Hindlimb muscle (tissue), 1 donor: ENCODE results near the gene CD37. TPM values are rescaled to one million over a fixed set of nuclear protein-coding genes. Genes with fewer than 3 reads are reported as not detected.
A peak's percentile ranks its signal among the peaks of the same experiment; 100 is the strongest.

ENCODE experiments used
- DNase-seq: peaks from one replicate; pipeline ENCODE4 v3.0.0-alpha.2; 2013
- polyA plus RNA-seq: library from polyadenylated mRNA; unstranded; fragments of 120-200 nt; gene quantifications from one replicate; pipeline ENCODE4 v1.2.1, GENCODE V29; 2013; ENCODE audit not compliant: insufficient read length

Gene CD37
- polyA plus RNA-seq, 1 donor: 18.5 TPM

GRCh38 chr19:49382639-49383038 lies 47.4 kb downstream of the CD37 start:
- no peak for DNase-seq

DNA sequence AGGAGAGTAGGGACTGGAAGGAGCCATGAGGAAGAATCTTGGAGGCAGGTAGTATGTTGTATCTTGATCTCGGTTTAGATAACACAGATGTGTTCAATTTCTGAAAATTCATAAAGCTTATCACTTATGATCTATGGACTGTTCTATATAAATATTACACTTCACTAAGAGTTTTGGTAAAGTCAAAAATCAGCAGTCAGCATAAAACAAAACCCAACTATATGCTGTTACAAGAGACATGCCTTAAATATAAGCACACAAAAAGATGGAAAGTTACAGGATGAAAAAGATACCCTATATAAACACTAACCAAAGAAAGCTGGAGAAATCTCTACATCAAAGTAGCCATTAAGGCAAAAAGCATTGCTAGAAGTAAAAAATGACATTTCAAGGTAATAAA lies 48.4 kb downstream of the CD37 start:
- DNase-seq: no peak

DNA sequence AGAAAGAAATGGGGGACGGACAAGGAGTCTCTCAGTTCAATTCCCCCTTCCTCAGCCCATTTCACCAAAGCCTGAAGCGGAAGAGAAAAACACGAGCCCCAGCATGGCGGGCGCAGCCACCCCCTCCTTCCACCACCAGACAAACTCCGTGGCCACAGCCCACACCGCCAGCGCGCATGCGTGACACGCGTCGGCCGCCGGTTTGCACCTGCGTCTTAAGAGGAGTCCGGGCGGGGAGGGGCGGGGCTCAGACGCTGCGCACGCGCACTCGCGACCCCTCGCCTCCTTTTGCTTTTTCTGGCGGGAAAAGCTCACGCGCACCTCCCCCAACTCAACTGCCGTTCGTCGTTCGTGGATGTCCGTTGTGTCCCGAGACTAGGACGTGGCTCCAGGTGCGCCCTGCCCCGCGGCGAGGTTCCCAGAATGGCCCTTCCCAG lies 52.7 kb downstream of the CD37 start, which contains the start of gene KASH5:
TSS of gene KASH5 (plus strand) at position 314 of the 437 bp plus-strand sequence. CDS start 2,635 bp downstream, outside the sequence.
- peak; percentile 70 for DNase-seq

DNA sequence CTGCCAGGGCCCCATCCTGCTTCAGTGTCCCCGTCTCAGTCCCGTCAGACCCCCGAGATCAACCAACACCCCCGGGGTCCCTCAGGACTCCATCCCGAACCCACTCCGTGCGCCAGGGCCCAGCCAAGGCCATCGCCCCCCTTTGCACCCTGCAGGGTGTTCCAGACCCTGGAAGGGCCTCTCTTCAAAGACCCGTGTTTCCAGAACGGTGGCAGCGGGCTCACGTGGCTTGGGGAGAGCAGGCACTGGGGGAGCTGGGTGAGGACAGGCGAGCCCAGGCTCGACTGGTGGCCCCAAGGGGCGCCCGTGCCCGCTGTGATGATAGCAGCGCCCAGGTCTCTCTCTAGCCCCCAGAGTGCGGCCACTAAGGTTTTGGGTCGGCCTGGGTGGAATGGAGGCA lies 54.2 kb downstream of the CD37 start:
- DNase-seq: no peak

Other genes starting within 250 kb of the CD37 start
- 259 TPM for gene SNRNP70, start 250.0 kb upstream of the CD37 start, polyA plus RNA-seq
- gene LIN7B, start 221.0 kb upstream of the CD37 start, polyA plus RNA-seq: 13.4 TPM
- 0.54 TPM for gene C19orf73, start 216.3 kb upstream of the CD37 start, polyA plus RNA-seq
- 10.0 TPM for gene PPFIA3, start 215.9 kb upstream of the CD37 start, polyA plus RNA-seq
- 187 TPM for gene HRC, start 180.0 kb upstream of the CD37 start, polyA plus RNA-seq
- gene TRPM4, start 177.6 kb upstream of the CD37 start, polyA plus RNA-seq: 49.4 TPM
- 1.9 TPM for gene SLC6A16, start 10.2 kb upstream of the CD37 start, polyA plus RNA-seq
- gene TEAD2, start 27.0 kb downstream of the CD37 start, polyA plus RNA-seq: 72.1 TPM
- 2.4 TPM for gene DKKL1, start 28.5 kb downstream of the CD37 start, polyA plus RNA-seq
- not detected for gene KASH5, start 52.8 kb downstream of the CD37 start, polyA plus RNA-seq
- gene PTH2, start 88.0 kb downstream of the CD37 start, polyA plus RNA-seq: not detected
- not detected for gene GFY, start 90.0 kb downstream of the CD37 start, polyA plus RNA-seq
- 0.76 TPM for gene SLC17A7, start 106.1 kb downstream of the CD37 start, polyA plus RNA-seq
- gene PIH1D1, start 116.4 kb downstream of the CD37 start, polyA plus RNA-seq: 43.8 TPM
- 14.8 TPM for gene ALDH16A1, start 117.8 kb downstream of the CD37 start, polyA plus RNA-seq
- 3.5 TPM for gene FLT3LG, start 138.8 kb downstream of the CD37 start, polyA plus RNA-seq
- 4,873 TPM for gene RPL13A, start 152.2 kb downstream of the CD37 start, polyA plus RNA-seq
- 3,298 TPM for gene RPS11, start 161.0 kb downstream of the CD37 start, polyA plus RNA-seq
- 178 TPM for gene FCGRT, start 177.3 kb downstream of the CD37 start, polyA plus RNA-seq
- gene RCN3, start 192.6 kb downstream of the CD37 start, polyA plus RNA-seq: 44.5 TPM
- gene NOSIP, start 245.2 kb downstream of the CD37 start, polyA plus RNA-seq: 59.7 TPM
- 0.18 TPM for gene PRRG2, start 245.9 kb downstream of the CD37 start, polyA plus RNA-seq